ENCODE measurements around the gene POLR3F.

POLR3F gene

GRCh38 chr20:18436847-18437246 is 30.3 kb upstream of the POLR3F start:
- no peak overlapping the region for H3K4me3 ChIP-seq (ENCODE audit: low read depth, low read length)
- DNase-seq (ENCODE audit: low read depth): no peak
- TF ChIP-seq CTCF (IDR thresholded peaks at IDR 0.05; ENCODE audit: low read depth, low read length, missing control alignments): no peak

- TF ChIP-seq CTCF (IDR thresholded peaks at IDR 0.05; ENCODE audit: low read depth, low read length, missing control alignments): no peak
- no peak for DNase-seq (ENCODE audit: low read depth)
- H3K4me3 ChIP-seq (ENCODE audit: low read depth, low read length): no peak overlapping the region
Observed at GRCh38 chr20:18440403-18440802, 26.8 kb upstream of the POLR3F start.

GRCh38 chr20:18443886-18444285 is 23.3 kb upstream of the POLR3F start:
- no peak for DNase-seq (ENCODE audit: low read depth)
- no peak for TF ChIP-seq CTCF (IDR thresholded peaks at IDR 0.05; ENCODE audit: low read depth, low read length, missing control alignments)
- H3K4me3 ChIP-seq (ENCODE audit: low read depth, low read length): no peak overlapping the region

- DNase-seq (ENCODE audit: low read depth): no peak
- H3K4me3 ChIP-seq (ENCODE audit: low read depth, low read length): no peak overlapping the region
- TF ChIP-seq CTCF (IDR thresholded peaks at IDR 0.05; ENCODE audit: low read depth, low read length, missing control alignments): no peak
Observed at GRCh38 chr20:18456600-18456999, 10.6 kb upstream of the POLR3F start.

- no peak for DNase-seq (ENCODE audit: low read depth)
- TF ChIP-seq CTCF (IDR thresholded peaks at IDR 0.05; ENCODE audit: low read depth, low read length, missing control alignments): no peak
- H3K4me3 ChIP-seq (ENCODE audit: low read depth, low read length): no peak overlapping the region
Observed at GRCh38 chr20:18465536-18466200, 1.5 kb upstream of the POLR3F start.

GRCh38 chr20:18466574-18466893 is 656 bp upstream of the POLR3F start:
- no peak for TF ChIP-seq CTCF (IDR thresholded peaks at IDR 0.05; ENCODE audit: low read depth, low read length, missing control alignments)
- H3K4me3 ChIP-seq (ENCODE audit: low read depth, low read length): peak overlapping the region; percentile 69
- DNase-seq (ENCODE audit: low read depth): no peak

GRCh38 chr20:18477218-18477617 is 10.0 kb downstream of the POLR3F start:
- no peak for TF ChIP-seq CTCF (IDR thresholded peaks at IDR 0.05; ENCODE audit: low read depth, low read length, missing control alignments)
- H3K4me3 ChIP-seq (ENCODE audit: low read depth, low read length): no peak overlapping the region
- no peak for DNase-seq (ENCODE audit: low read depth)
